ENCODE measurements around the gene ZMYM4.
"Not testable (repeated sequence)": the region's sequence is repeated elsewhere in the genome, so short reads cannot be mapped to it uniquely, and the experiment has no call there.

Gene ZMYM4

DNA sequence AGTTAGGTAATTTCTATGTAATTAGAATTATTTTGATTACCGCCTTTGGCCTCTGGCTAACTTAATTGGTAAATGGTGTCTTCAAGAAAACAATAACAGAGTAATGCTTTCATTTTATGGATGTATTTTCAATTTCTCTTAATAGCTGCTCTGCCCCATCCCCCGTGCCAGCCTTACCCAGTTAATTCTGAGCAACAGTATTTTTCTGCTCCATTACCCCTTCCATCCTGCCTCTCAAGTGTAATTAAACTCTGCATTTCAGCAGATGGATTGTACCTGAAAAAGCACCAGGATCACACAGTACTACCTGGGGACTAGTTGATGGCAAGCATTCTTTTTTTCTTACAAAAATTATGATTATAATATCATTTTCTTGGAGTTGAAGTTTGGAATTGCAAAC is 184.5 kb downstream of the ZMYM4 start:
- no peak for DNase-seq (ENCODE audit: low read depth in 2 of 2)

DNA sequence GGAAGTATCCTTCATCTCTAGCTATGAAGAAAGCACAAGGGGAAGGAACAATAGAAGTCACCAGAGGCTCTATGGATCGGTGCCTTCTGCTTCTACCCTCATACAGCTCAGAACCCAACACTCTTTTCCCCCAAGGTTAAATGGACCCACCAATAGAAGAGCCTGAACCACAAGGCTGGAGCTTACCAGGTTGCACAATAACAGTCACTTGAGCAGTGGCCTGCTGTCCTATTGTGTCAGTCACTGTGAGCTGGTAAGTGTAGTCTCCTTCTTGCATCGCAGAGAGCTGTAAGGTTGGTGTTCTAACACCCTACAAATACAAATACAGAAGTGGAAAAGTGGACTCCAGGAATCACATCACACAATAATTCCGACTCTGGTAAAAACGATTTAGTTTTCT is 185.7 kb downstream of the ZMYM4 start:
- DNase-seq (ENCODE audit: low read depth in 2 of 2) = no peak

GRCh38 chr1:35454616-35455015 is 186.1 kb downstream of the ZMYM4 start:
- no peak for DNase-seq (ENCODE audit: low read depth in 2 of 2)

- DNase-seq (ENCODE audit: low read depth in 2 of 2) = no peak
These were observed 192.3 kb downstream of the ZMYM4 start for GRCh38 chr1:35460796-35461195.

DNA sequence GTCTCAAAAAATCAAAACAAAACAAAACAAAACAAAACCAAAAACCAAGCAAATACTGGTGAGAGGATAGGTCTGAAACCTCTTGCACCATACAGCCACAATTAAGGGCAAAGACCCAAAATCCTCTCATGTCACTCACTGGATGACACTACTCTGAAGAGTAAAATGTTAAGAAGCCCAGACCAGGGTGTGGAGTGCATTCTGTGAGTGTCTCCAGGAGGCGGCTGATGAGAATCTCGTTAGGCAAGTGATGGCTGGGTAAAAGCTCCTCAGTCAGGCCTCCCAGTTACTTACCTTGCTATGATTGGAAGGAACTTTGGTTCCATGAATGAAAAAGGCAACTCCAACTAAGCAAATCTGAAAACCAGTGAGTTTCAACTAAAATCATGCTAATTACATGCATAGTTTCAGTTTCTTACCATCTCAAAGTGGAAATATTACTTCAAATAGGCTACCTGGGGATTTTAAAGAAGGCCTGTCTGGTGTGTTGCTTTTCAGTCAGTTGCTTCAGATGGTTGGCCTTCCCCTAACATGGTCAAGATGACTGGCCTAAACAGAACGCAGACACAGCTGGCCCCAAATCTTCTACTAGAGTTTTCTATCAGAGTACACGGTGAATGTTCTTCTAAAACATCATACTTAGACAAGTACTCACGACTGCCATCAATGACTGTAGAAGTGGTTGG is 193.6 kb downstream of the ZMYM4 start:
- DNase-seq (ENCODE audit: low read depth in 2 of 2) = no peak

GRCh38 chr1:35463232-35463631 is 194.7 kb downstream of the ZMYM4 start:
- no peak for DNase-seq (ENCODE audit: low read depth in 2 of 2)

DNA sequence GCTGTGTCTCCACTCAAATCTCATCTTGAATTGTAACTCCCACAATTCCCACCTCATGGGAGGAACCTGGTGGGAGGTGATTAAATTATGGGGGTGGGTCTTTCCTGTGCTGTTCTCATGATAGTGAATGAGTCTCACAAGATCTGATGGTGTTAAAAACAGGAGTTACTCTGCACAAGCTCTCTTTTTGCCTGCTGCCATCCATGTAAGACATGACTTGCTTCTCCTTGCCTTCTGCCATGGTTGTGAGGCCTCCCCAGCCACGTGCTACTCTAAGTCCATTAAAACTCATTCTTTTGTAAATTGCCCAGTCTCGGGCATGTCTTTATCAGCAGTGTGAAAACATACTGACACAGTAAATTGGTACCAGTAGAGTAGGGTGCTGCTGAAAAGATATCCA is 195.2 kb downstream of the ZMYM4 start:
- DNase-seq (ENCODE audit: low read depth in 2 of 2) = not testable (repeated sequence)

DNA sequence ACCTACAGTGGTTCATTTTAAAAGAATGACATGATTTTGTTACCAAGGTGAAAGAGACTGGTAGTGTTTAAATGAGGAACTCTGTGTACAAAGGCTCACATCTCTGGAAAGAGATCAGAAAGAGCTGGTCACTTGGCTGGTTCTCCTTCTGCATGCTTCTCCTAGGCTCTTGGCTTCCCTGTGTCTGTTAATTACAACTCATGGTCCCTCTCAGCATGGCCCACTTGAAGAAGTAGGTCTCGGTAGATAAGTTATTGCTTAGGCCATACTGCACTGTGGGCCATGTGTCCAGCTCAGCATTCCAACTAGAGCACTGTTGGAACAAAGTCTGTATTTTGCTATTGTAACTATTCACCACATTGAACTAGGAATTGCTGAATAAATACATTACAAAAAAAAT is 197.6 kb downstream of the ZMYM4 start:
- DNase-seq (ENCODE audit: low read depth in 2 of 2) = no peak

DNA sequence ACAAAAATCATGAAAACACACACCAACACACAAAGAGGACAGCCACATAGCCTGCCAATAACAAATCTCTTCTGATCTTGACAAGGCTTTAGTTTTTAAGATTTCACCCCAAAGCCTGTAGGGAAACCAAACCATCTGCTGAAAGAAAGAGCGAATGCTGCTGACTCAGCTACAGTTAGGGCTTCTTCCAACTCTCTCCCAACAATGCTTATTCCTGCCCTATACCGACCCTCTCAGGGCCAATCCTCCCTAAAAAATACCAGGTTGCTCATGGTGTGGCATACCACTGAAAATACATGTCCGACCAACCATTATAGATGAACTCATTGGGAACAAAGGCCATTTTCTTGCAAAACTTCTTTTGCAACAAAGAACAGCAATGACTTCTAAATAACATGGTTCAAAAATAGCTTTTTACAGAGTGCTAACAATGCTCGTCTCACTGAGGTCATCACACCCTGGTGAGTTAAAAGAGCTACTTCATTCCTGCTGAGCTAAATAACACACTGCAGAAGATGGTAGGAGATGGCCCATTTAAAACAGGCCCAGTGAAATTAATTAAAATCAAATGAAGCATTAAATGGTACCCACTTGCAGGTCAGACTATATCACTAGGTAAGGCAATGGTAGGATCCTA is 202.6 kb downstream of the ZMYM4 start:
- no peak for DNase-seq (ENCODE audit: low read depth in 2 of 2)

All from activated CD8-positive, alpha-beta memory T cell treated with anti-CD3 and anti-CD28 coated beads for 4 hours (primary cell).